ENCODE results near the gene SLMAP. TPM values are rescaled to one million over a fixed set of nuclear protein-coding genes. Genes with fewer than 3 reads are reported as not detected.

SLMAP gene
- polyA plus RNA-seq, 1 donor (not counting 4 experiments of a cell fraction or from before 2014, with no cell fraction given) = 58.0 TPM

DNA sequence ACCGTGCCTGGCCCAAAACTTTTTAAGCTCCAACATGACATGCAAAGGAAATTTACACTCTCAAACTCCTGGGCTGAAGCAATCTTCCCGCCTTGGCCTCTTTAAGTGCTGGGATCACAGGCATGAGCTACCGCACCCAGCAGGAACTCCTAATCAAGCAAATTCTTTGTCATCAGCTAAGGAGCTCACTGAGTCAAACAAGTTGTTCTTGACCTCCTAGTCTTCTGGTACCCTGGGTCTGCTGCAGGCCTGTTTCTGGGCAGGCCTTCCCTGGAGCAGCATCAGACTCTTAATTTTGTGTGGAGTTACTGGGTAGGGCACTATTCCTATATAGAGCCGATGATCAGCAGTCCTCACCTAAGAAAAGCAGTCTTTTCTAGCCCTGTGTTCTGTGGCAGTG lies 183.7 kb downstream of the SLMAP start:
- Histone ChIP-seq H3K9ac (ENCODE audit: control insufficient read depth, extremely low read depth, insufficient read depth, low read length) (no peak overlapping the region), H3K36me3 (ENCODE audit: control insufficient read depth in 2 of 2, extremely low read depth in 1 of 2, insufficient read depth in 2 of 2, low read length in 2 of 2) (peaks cover 0 to 1% of the 10 kb centered on the region in 2 experiments), H3K9me1 (ENCODE audit: control insufficient read depth, extremely low read depth, insufficient read depth, low read length) (no peaks in the 10 kb centered on the region), H3K4me3 (ENCODE audit: control insufficient read depth in 2 of 3, extremely low read depth in 1 of 3, insufficient read depth in 2 of 3, low read depth in 1 of 3, low read length in 3 of 3) (no peak overlapping the region), H3K27me3 (ENCODE audit: control insufficient read depth, extremely low read depth, insufficient read depth, low read length) (no peaks in the 10 kb centered on the region), H2AFZ (ENCODE audit: control insufficient read depth, low read length) (no peak overlapping the region), H3K4me2 (ENCODE audit: control insufficient read depth, extremely low read depth, insufficient read depth, low read depth, low read length) (no peak overlapping the region), H4K20me1 (ENCODE audit: control insufficient read depth, extremely low read depth, insufficient read depth, low read length) (no peaks in the 10 kb centered on the region), H3K27ac (ENCODE audit: control insufficient read depth, insufficient read depth, low read length) (no peak overlapping the region), H3K4me1 (ENCODE audit: control insufficient read depth, extremely low read depth, insufficient read depth, low read length) (no peaks in the 10 kb centered on the region), H3K9me3 (ENCODE audit: control insufficient read depth, low read depth, low read length) (no peaks in the 10 kb centered on the region), H3K79me2 (ENCODE audit: control insufficient read depth, insufficient read depth, low read length) (no peaks in the 10 kb centered on the region)
- no peak for DNase-seq (ENCODE audit: low read depth, low spot score)
- TF ChIP-seq EZH2 (IDR thresholded peaks at IDR 0.05; ENCODE audit: low read length) = no peak
- TF ChIP-seq, protein P1, sequence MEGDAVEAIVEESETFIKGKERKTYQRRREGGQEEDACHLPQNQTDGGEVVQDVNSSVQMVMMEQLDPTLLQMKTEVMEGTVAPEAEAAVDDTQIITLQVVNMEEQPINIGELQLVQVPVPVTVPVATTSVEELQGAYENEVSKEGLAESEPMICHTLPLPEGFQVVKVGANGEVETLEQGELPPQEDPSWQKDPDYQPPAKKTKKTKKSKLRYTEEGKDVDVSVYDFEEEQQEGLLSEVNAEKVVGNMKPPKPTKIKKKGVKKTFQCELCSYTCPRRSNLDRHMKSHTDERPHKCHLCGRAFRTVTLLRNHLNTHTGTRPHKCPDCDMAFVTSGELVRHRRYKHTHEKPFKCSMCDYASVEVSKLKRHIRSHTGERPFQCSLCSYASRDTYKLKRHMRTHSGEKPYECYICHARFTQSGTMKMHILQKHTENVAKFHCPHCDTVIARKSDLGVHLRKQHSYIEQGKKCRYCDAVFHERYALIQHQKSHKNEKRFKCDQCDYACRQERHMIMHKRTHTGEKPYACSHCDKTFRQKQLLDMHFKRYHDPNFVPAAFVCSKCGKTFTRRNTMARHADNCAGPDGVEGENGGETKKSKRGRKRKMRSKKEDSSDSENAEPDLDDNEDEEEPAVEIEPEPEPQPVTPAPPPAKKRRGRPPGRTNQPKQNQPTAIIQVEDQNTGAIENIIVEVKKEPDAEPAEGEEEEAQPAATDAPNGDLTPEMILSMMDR (optimal IDR thresholded peaks at IDR 0.05 in 1 of 3, IDR thresholded peaks at IDR 0.05 in 1 of 3, conservative IDR thresholded peaks at IDR 0.05 in 1 of 3; ENCODE audit: extremely low read depth in 1 of 3, insufficient read depth in 2 of 3, low read length in 3 of 3) = no peak
- FAIRE-seq = no peak
- dilution Hi-C loops (cut with MboI; ENCODE audit: extremely low pct_ligation_motif_present, low sequenced_read_pairs) = no loop called here

DNA sequence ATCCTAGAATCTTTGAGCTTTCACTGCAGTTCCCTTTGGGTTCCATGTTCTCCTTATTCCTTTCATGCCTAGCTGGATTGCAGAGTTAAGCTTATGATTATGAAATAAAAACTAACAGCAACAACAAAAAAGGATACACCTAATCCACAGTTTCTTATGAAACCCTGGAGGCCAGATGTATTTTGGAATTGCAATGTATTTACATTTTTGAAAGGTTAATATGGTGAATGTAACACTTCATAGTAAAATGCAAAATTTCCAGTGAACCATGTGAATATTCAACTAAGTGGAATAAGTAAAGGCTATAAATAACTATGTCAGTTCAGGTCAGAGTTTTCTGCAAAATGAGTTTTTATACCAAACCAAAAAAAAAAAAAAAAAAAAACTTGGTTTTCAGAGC lies 186.3 kb downstream of the SLMAP start:
- Histone ChIP-seq H3K27ac (ENCODE audit: control insufficient read depth, insufficient read depth, low read length) (no peak overlapping the region), H3K36me3 (ENCODE audit: control insufficient read depth in 2 of 2, extremely low read depth in 1 of 2, insufficient read depth in 2 of 2, low read length in 2 of 2) (peaks cover 0 to 1% of the 10 kb centered on the region in 2 experiments), H3K79me2 (ENCODE audit: control insufficient read depth, insufficient read depth, low read length) (no peaks in the 10 kb centered on the region), H3K4me2 (ENCODE audit: control insufficient read depth, extremely low read depth, insufficient read depth, low read depth, low read length) (no peak overlapping the region), H3K27me3 (ENCODE audit: control insufficient read depth, extremely low read depth, insufficient read depth, low read length) (no peaks in the 10 kb centered on the region), H3K9ac (ENCODE audit: control insufficient read depth, extremely low read depth, insufficient read depth, low read length) (no peak overlapping the region), H3K9me1 (ENCODE audit: control insufficient read depth, extremely low read depth, insufficient read depth, low read length) (no peaks in the 10 kb centered on the region), H2AFZ (ENCODE audit: control insufficient read depth, low read length) (no peak overlapping the region), H3K4me3 (ENCODE audit: control insufficient read depth in 2 of 3, extremely low read depth in 1 of 3, insufficient read depth in 2 of 3, low read depth in 1 of 3, low read length in 3 of 3) (no peak overlapping the region), H3K4me1 (ENCODE audit: control insufficient read depth, extremely low read depth, insufficient read depth, low read length) (no peaks in the 10 kb centered on the region), H3K9me3 (ENCODE audit: control insufficient read depth, low read depth, low read length) (no peaks in the 10 kb centered on the region), H4K20me1 (ENCODE audit: control insufficient read depth, extremely low read depth, insufficient read depth, low read length) (no peaks in the 10 kb centered on the region)
- DNase-seq (ENCODE audit: low read depth, low spot score) = no peak
- dilution Hi-C loops (cut with MboI; ENCODE audit: extremely low pct_ligation_motif_present, low sequenced_read_pairs) = no loop called here
- no peak for FAIRE-seq
- TF ChIP-seq, protein P1 (optimal IDR thresholded peaks at IDR 0.05 in 1 of 3, IDR thresholded peaks at IDR 0.05 in 1 of 3, conservative IDR thresholded peaks at IDR 0.05 in 1 of 3; ENCODE audit: extremely low read depth in 1 of 3, insufficient read depth in 2 of 3, low read length in 3 of 3) = no peak
- no peak for TF ChIP-seq EZH2 (IDR thresholded peaks at IDR 0.05; ENCODE audit: low read length)
